Fibroblast of pulmonary artery (primary cell): Measurements from ENCODE around the gene IFIT5.
"Not testable (repeated sequence)": the region's sequence is repeated elsewhere in the genome, so short reads cannot be mapped to it uniquely, and the experiment has no call there.

Source experiments
- DNase-seq: peaks from one replicate; pipeline ENCODE4 v3.0.0-alpha.2; 2010; ENCODE audit warnings: low read depth
- H3K4me3 ChIP-seq: replicated peaks from 2 replicates; pipeline ENCODE4 v1.5.1; 2011; ENCODE audit warnings: low read depth, mild to moderate bottlenecking, control low read depth, low read length, moderate library complexity
- TF ChIP-seq, protein P1 (sequence below): IDR thresholded peaks from 2 replicates; pipeline ENCODE4 v1.5.1; 2011; ENCODE audit warnings: mild to moderate bottlenecking, control low read depth, low read length, inconsistent platforms; ENCODE audit errors: missing control alignments

The IFIT5 gene

DNA sequence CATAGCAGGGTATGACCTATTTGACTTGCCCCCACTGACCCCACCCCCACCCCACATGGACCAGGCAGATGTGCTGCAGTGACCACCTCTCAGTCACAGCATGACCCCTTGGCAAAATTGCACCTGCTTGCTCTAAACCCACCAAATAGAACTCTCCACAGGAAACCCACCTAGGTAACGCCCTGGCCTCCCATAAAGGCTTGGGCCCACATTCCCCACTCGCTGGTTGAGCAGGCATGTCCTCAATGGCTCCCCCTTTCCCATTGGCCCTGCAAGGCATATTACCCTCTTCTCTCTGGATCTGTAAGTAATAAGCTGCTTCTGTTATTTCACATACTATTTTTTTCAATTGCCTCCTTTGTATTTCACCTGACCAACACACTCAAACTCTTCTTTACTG, 19.2 kb upstream of the IFIT5 start:
- TF ChIP-seq, protein P1, sequence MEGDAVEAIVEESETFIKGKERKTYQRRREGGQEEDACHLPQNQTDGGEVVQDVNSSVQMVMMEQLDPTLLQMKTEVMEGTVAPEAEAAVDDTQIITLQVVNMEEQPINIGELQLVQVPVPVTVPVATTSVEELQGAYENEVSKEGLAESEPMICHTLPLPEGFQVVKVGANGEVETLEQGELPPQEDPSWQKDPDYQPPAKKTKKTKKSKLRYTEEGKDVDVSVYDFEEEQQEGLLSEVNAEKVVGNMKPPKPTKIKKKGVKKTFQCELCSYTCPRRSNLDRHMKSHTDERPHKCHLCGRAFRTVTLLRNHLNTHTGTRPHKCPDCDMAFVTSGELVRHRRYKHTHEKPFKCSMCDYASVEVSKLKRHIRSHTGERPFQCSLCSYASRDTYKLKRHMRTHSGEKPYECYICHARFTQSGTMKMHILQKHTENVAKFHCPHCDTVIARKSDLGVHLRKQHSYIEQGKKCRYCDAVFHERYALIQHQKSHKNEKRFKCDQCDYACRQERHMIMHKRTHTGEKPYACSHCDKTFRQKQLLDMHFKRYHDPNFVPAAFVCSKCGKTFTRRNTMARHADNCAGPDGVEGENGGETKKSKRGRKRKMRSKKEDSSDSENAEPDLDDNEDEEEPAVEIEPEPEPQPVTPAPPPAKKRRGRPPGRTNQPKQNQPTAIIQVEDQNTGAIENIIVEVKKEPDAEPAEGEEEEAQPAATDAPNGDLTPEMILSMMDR, result no peak
- no peak overlapping the region for H3K4me3 ChIP-seq
- no peak for DNase-seq

DNA sequence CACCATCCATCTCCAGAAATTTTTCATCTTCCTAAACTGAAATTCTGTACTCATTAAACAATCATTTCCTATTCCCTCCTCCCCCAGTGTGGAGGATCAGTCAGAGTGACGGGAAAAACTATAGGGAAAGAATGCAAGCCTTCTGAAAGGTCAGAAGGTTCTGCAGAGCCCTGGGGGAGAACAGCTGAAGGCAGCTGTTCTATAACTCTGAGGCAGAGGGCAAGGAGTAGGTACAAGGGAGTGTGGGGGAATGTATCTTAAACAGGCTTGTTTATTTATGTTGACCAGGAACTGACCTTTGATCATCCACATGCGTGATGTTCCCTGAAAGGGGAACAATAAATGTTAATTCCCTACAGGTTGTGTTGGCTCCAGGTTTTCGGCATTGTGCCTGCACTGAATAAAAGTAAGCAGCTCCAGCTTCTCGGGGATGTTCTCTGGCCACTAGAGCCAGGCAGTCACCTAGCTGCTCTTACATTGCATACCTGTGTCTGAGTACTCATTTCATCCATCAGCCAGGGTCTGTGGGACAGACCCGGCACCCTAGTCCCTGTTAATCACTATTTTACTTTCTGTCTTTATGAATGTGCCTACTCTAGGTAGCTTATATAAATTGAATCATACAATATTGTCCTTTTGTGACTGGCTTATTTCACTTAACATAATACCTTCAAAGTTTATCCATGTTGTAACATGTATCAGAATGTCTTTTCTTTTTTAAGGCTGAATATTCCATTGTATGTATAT, 16.2 kb upstream of the IFIT5 start:
- TF ChIP-seq, protein P1, result no peak
- no peak overlapping the region for H3K4me3 ChIP-seq
- peak; percentile 84 for DNase-seq

DNA sequence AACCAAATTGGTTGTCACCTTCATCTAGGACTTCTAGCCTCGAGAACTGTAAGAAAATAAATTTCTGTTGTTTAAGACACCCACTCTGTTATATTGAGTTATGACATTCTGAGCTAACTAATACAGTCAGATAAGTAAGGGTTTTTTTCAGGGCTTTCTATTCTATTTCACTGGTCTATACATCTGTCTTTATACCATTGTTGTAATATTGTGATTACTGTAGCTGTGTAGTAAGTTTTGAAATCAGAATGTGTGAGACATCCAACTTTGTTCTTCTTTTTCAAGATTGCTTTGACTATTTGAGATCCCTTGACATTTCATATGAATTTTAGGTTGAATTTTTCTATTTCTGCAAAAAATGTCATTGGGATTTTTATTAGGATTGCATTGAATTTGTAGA, 14.4 kb upstream of the IFIT5 start:
- no peak for DNase-seq
- TF ChIP-seq, protein P1, result no peak
- no peak overlapping the region for H3K4me3 ChIP-seq

DNA sequence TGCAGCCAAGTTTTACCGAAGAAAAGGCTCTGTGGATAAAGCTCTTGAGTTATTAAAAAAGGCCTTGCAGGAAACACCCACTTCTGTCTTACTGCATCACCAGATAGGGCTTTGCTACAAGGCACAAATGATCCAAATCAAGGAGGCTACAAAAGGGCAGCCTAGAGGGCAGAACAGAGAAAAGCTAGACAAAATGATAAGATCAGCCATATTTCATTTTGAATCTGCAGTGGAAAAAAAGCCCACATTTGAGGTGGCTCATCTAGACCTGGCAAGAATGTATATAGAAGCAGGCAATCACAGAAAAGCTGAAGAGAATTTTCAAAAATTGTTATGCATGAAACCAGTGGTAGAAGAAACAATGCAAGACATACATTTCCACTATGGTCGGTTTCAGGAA, 11.3 kb upstream of the IFIT5 start:
- TF ChIP-seq, protein P1, result no peak
- no peak overlapping the region for H3K4me3 ChIP-seq
- DNase-seq, result no peak

DNA sequence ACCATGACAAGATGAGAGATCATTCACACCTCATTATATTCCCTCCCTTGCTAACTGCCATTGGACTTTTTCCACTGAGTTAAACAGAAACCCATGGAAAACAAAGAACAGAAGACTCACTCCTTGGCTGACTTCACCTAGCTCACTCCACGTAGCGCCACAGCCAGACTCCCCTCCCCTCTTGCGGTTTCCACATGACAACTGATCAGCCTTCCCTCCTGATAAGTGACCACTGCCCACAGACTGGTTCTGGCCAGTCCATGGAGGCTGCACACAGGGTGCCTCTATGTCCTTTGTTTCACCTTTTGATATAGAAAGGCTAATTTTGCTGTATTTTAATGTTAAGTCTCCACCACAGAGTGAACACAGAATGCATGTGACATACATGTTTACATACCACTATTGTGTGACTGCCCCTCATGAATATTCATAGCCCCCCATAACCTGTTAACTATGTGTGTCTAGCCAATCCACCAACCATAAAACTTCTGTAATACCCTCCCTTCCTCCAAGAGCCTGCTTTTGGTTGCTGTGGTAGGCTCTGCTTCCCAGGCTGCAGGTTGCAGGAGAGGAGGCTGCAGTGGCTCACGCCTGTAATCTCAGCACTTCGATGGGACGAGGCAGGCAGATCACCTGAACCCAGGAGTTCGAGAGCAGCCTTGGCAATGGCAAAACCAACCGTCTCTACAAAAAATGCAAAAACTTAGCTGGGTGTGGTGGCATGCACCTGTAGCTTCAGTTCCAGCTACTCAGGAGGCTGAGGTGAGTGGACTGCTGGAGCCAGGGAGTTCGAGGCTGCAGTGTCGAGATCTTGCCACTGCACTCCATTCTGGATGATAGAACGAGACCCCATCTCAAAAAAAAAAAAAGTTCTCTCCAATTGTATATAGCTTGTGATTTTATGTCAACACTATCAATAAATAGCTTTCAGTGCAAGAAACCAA, 10.0 kb upstream of the IFIT5 start:
- peak; percentile 58 for DNase-seq
- no peak overlapping the region for H3K4me3 ChIP-seq
- TF ChIP-seq, protein P1, result no peak

DNA sequence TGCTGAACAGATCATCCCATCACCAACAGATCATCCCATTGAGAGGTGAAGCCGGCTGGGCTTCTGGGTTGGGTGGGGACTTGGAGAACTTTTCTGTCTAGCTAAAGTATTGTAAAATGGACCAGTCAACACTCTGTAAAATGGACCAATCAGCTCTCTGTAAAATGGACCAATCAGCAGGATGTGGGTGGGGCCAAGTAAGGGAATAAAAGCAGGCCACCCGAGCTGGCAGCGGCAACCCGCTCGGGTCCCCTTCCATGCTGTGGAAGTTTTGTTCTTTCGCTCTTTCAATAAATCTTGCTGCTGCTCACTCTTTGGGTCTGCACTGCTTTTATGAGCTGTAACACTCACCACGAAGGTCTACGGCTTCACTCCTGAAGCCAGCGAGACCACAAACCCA, 8.2 kb upstream of the IFIT5 start:
- not testable (repeated sequence) for DNase-seq, H3K4me3 ChIP-seq

DNA sequence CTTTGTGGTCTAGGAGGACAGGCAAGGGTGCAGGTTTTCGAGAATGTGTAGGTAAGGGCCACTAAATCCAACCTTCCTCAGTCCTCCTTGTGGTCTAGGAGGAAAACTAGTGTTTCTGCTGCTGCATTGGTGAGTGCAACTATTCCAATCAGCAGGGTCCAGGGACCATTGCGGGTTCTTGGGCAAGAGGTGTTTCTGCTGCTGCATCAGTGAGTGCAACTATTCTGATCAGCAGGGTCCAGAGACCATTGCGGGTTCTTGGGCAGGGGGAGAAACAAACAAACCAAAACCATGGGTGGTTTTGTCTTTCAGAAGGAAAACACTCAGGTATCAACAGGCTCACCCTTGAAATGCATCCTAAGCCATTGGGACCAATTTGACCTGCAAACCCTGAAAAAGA, 6.6 kb upstream of the IFIT5 start:
- DNase-seq, H3K4me3 ChIP-seq: not testable (repeated sequence)

DNA sequence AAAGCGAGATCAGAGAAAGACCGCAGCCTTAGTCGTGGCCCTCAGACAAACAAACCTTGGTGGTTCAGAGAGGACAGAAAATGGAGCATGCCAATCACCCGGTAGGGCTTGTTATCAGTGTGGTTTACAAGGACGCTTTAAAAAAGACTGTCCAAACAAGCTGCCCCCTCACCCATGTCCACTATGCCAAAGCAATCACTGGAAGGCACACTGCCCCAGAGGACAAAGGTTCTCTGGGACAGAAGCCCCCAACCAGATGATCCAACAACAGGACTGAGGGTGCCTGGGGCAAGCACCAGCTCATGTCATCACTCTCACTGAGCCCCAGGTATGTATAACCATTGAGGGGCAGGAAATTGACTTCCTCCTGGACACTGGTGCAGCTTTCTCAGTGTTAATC, 5.1 kb upstream of the IFIT5 start:
- H3K4me3 ChIP-seq, DNase-seq: not testable (repeated sequence)

DNA sequence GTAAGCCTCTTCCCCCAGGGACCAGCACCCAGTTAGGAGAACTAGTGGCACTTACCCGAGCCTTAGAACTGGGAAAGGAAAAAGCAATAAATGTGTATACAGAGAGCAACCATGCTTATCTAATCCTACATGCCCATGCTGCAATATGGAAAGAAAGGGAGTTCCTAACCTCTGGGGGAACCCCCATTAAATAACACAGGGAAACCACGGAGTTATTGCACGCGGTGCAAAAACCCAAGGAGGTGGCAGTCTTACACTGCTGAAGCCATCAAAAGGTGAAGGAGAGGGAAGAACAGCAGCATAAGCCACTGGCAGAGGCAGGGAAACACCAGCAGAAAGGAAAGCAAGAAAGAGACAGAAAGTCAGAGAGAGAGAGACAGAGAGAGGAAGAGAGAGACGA, 3.8 kb upstream of the IFIT5 start:
- DNase-seq, H3K4me3 ChIP-seq: not testable (repeated sequence)

DNA sequence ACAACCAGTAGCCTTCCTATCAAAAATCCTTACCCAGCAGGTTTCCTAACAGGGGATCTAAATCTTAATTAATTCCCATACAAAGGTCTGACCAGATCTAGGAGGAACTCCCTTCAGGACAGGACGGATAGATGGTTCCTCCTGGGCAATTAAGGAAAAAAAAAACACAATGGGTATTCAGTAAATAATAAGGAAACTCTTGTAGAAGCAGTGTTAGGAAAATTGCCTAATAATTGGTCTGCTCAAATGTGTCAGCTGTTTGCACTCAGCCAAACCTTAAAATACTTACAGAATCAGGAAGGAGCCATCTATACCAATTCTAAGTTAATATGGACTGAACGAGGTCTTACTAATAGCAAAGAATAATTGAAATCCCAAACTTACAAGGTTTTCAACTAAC, 3.2 kb upstream of the IFIT5 start:
- not testable (repeated sequence) for DNase-seq, H3K4me3 ChIP-seq

DNA sequence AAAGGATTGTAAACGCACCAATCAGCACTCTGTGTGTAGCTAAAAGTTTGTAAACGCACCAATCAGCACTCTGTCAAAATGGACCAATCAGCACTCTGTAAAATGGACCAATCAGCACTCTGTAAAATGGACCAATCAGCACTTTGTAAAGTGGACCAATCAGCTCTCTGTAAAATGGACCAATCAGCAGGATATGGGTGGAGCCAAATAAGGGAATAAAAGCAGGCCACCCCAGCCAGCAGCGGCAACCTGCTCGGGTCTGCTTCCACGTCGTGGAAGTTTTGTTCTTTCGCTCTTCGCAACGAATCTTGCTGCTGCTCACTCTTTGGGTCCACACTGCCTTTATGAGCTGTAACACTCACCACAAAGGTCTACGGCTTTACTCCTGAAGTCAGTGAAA, 2.1 kb upstream of the IFIT5 start:
- not testable (repeated sequence) for DNase-seq, H3K4me3 ChIP-seq
